ENCODE measurements around the gene TGFBR3.

TGFBR3 gene

GRCh38 chr1:91804546-91805023, 81.4 kb downstream of the TGFBR3 start:
- ChIA-PET CTCF (interaction anchor here (0.7 to 1.2 kb wide), 3 partner anchors 8 to 67 kb away, joined by 3 read pairs; no protein-coding TSS in a partner anchor), POLR2A (no interaction called here)
- no peak for TF ChIP-seq ZNF426 (tag by site-specific recombination; IDR thresholded peaks at IDR 0.05)
- TF ChIP-seq ZIC2 (tag by site-specific recombination; IDR thresholded peaks at IDR 0.05) = peak; percentile 89
- Histone ChIP-seq H3K4me1 (ENCODE audit: control insufficient read depth, insufficient read depth, low read length) (peaks cover 11% of the 10 kb centered on the region; the same call in 1 of the 2 replicates), H3K9me3 (ENCODE audit: control insufficient read depth, insufficient read depth, low read depth, low read length) (no peaks in the 10 kb centered on the region), H3K36me3 (ENCODE audit: control insufficient read depth in 2 of 2, insufficient read depth in 1 of 2, low read length in 2 of 2) (no peaks in the 10 kb centered on the region), H3K27ac (ENCODE audit: extremely low read depth, low read depth, low read length) (no peak overlapping the region), H3K4me3 (ENCODE audit: low read depth, low read length) (no peak overlapping the region)

- TF ChIP-seq ZNF449 (tag by site-specific recombination; IDR thresholded peaks at IDR 0.05) (no peak), PRDM10 (tag by site-specific recombination; IDR thresholded peaks at IDR 0.05) (peak; percentile 94)
- CTCF ChIA-PET = interaction anchor here (0.6 to 1.2 kb wide), 4 partner anchors 8 to 1351 kb away, joined by 3 to 5 read pairs (median 3); no protein-coding TSS in a partner anchor
- H3K27ac ChIP-seq (ENCODE audit: extremely low read depth, low read depth, low read length) = no peak overlapping the region
- POLR2A ChIA-PET = no interaction called here
- H3K9me3 ChIP-seq (ENCODE audit: control insufficient read depth, insufficient read depth, low read depth, low read length) = no peaks in the 10 kb centered on the region
- peaks cover 11% of the 10 kb centered on the region; the same call in 1 of the 2 replicates for H3K4me1 ChIP-seq (ENCODE audit: control insufficient read depth, insufficient read depth, low read length)
- no peak overlapping the region for H3K4me3 ChIP-seq (ENCODE audit: low read depth, low read length)
- no peaks in the 10 kb centered on the region for H3K36me3 ChIP-seq (ENCODE audit: control insufficient read depth in 2 of 2, insufficient read depth in 1 of 2, low read length in 2 of 2)
Measured at GRCh38 chr1:91803847-91804545, 82.0 kb downstream of the TGFBR3 start.

GRCh38 chr1:91803123-91803522, 82.8 kb downstream of the TGFBR3 start:
- ChIA-PET CTCF (interaction anchor here (0.6 kb wide), 1 partner anchor 1350 kb away, joined by 5 read pairs; no protein-coding TSS in a partner anchor), POLR2A (no interaction called here)
- Histone ChIP-seq H3K36me3 (ENCODE audit: control insufficient read depth in 2 of 2, insufficient read depth in 1 of 2, low read length in 2 of 2) (no peaks in the 10 kb centered on the region), H3K9me3 (ENCODE audit: control insufficient read depth, insufficient read depth, low read depth, low read length) (no peaks in the 10 kb centered on the region), H3K27ac (ENCODE audit: extremely low read depth, low read depth, low read length) (no peak overlapping the region), H3K4me3 (ENCODE audit: low read depth, low read length) (no peak overlapping the region), H3K4me1 (ENCODE audit: control insufficient read depth, insufficient read depth, low read length) (peaks cover 11% of the 10 kb centered on the region; the same call in 1 of the 2 replicates)
- TF ChIP-seq ZNF624 (tag by site-specific recombination; IDR thresholded peaks at IDR 0.05) (no peak), PBX3 (CRISPR knock-in tag; IDR thresholded peaks at IDR 0.05) (no peak), ZNF16 (tag by site-specific recombination; IDR thresholded peaks at IDR 0.05; ENCODE audit: low read depth) (no peak), ZNF112 (tag by site-specific recombination; IDR thresholded peaks at IDR 0.05) (no peak), REST (tag by site-specific recombination; IDR thresholded peaks at IDR 0.05) (no peak), ZBTB10 (tag by site-specific recombination; IDR thresholded peaks at IDR 0.05) (no peak), ZNF623 (tag by site-specific recombination; IDR thresholded peaks at IDR 0.05) (no peak), ZNF596 (tag by site-specific recombination; IDR thresholded peaks at IDR 0.05) (no peak), PATZ1 (tag by site-specific recombination; IDR thresholded peaks at IDR 0.05) (no peak), ZEB2 (tag by site-specific recombination; IDR thresholded peaks at IDR 0.05) (no peak)
